GM23338 (cell line): ENCODE results near the gene VSIG10L2. TPM values are rescaled to one million over a fixed set of nuclear protein-coding genes. Genes with fewer than 3 reads are reported as not detected.
A peak's percentile ranks its signal among the peaks of the same experiment; 100 is the strongest.

ENCODE experiments used
- ATAC-seq: fragments of 200-7000 bp; cut with Tn5 transposase; 3 replicates; pipeline ENCODE4 v1.9.1; 2020
- DNase-seq: peaks from one replicate; pipeline ENCODE4 v3.0.0-alpha.2; 2015; ENCODE audit warnings: low spot score
- H2AFZ ChIP-seq: fragments of 200-600 bp; sonication (generic); 2 replicates; pipeline ENCODE4 v1.8.0; 2016; ENCODE audit warnings: antibody characterized with exemption, mild to moderate bottlenecking, moderate library complexity
- H3F3A ChIP-seq: fragments of 200-600 bp; sonication (generic); replicated peaks from 2 replicates; pipeline ENCODE4 v1.8.0; 2017; ENCODE audit warnings: antibody characterized with exemption, mixed run types, low read depth
- H3K27ac ChIP-seq: fragments of 200-600 bp; sonication (generic); 2 replicates; pipeline ENCODE4 v1.6.1; 2016; ENCODE audit warnings: low read depth
- H3K27me3 ChIP-seq: fragments of 200-600 bp; sonication (generic); 2 replicates; pipeline ENCODE4 v1.8.0; 2016; ENCODE audit warnings: mild to moderate bottlenecking, mixed run types, moderate library complexity; ENCODE audit not compliant: insufficient read depth
- H3K36me3 ChIP-seq: fragments of 200-600 bp; sonication (generic); 2 replicates; pipeline ENCODE4 v1.8.0; 2016; ENCODE audit warnings: mild to moderate bottlenecking; ENCODE audit not compliant: insufficient read depth
- H3K4me1 ChIP-seq: fragments of 200-600 bp; sonication (generic); 2 replicates; pipeline ENCODE4 v1.8.0; 2016; ENCODE audit warnings: mild to moderate bottlenecking, moderate library complexity; ENCODE audit not compliant: insufficient read depth
- H3K4me2 ChIP-seq: fragments of 200-600 bp; sonication (generic); 2 replicates; pipeline ENCODE4 v1.7.1; 2017; ENCODE audit warnings: mixed run types
- H3K4me3 ChIP-seq: fragments of 200-600 bp; sonication (generic); 2 replicates; pipeline ENCODE4 v1.6.1; 2016; ENCODE audit warnings: mixed run types
- H3K79me2 ChIP-seq: fragments of 200-600 bp; sonication (generic); replicated peaks from 2 replicates; pipeline ENCODE4 v1.8.0; 2017; ENCODE audit warnings: mild to moderate bottlenecking; ENCODE audit not compliant: insufficient read depth
- H3K9me2 ChIP-seq: fragments of 200-600 bp; sonication (generic); 2 replicates; pipeline ENCODE4 v1.8.0; 2017; ENCODE audit not compliant: insufficient read depth
- H4K20me1 ChIP-seq: fragments of 200-600 bp; sonication (generic); replicated peaks from 2 replicates; pipeline ENCODE4 v1.8.0; 2017; ENCODE audit warnings: mild to moderate bottlenecking; ENCODE audit not compliant: insufficient read depth
- H3K27ac Mint-ChIP-seq: 2 replicates; pipeline ENCODE4 v1.8.0; 2020; ENCODE audit warnings: inconsistent platforms, mild to moderate bottlenecking, moderate library complexity, mixed read lengths
- H3K27me3 Mint-ChIP-seq: 3 replicates; pipeline ENCODE4 v1.8.0; 2022; ENCODE audit warnings: low read depth, mild to moderate bottlenecking, moderate library complexity, mixed read lengths, inconsistent platforms; ENCODE audit not compliant: insufficient read depth, poor library complexity
- H3K36me3 Mint-ChIP-seq: 3 replicates; pipeline ENCODE4 v1.8.0; 2021; ENCODE audit warnings: low read depth, mild to moderate bottlenecking, inconsistent platforms, moderate library complexity, mixed read lengths
- H3K4me1 Mint-ChIP-seq: 3 replicates; pipeline ENCODE4 v1.8.0; 2020; ENCODE audit warnings: mild to moderate bottlenecking, inconsistent platforms, mixed read lengths
- H3K4me3 Mint-ChIP-seq: 3 replicates; pipeline ENCODE4 v1.8.0; 2021; ENCODE audit warnings: moderate library complexity, mild to moderate bottlenecking, inconsistent platforms, mixed read lengths
- H3K9me3 Mint-ChIP-seq: 3 replicates; pipeline ENCODE4 v1.8.0; 2020; ENCODE audit warnings: moderate library complexity, mild to moderate bottlenecking, inconsistent platforms, mixed read lengths
- CTCF ChIP-seq, 2 experiments: fragments of 200-600 bp in 1 of 2; sonication (generic) in 1 of 2; conservative IDR thresholded peaks; 2 replicates each; pipeline versions ENCODE4 v1.5.1 to v1.6.1; 2016 to 2017; ENCODE audit warnings: antibody characterized with exemption in 2 of 2, low read depth in 2 of 2, mild to moderate bottlenecking in 2 of 2, moderate library complexity in 1 of 2
- EZH2phosphoT487 ChIP-seq: fragments of 200-600 bp; sonication (generic); IDR thresholded peaks from one replicate; pipeline ENCODE4 v1.8.1; 2018; ENCODE audit warnings: antibody characterized with exemption; ENCODE audit not compliant: unreplicated experiment
- ZNF462 ChIP-seq: fragments of 250-450 bp; sonication (Bioruptor Pico); IDR thresholded peaks from 2 replicates; pipeline ENCODE4 v1.5.0; 2020; ENCODE audit warnings: mild to moderate bottlenecking, moderate library complexity
- polyA plus RNA-seq: library from polyadenylated mRNA; unstranded; fragments of >200 nt; fragmentation: Nextera tagmentation; extraction: Ambion mirVana; gene quantifications from 2 replicates; pipeline ENCODE4 v1.2.1, GENCODE V29; 2016
- total RNA-seq: library from RNA; depleted of rRNA; stranded (reverse); fragments of >200 nt; shearing (Covaris generic); gene quantifications from 2 replicates; pipeline ENCODE4 v1.2.3, GENCODE V29; 2014

Gene VSIG10L2
- total and polyA plus RNA-seq, 2 experiments from 2014 or later = 0.63 TPM; not detected in 1

- no peak overlapping the region for H3K4me3 Mint-ChIP-seq
- no peak overlapping the region for H2AFZ ChIP-seq
- DNase-seq = no peak
Measured at GRCh38 chr11:125957618-125958332, 11.9 kb downstream of the VSIG10L2 start.

More at GRCh38 chr11:125957618-125958332, 11.9 kb downstream of the VSIG10L2 start:
- Histone ChIP-seq H3K27ac (no peak overlapping the region), H3F3A (no peaks in the 10 kb centered on the region), H3K4me2 (no peak overlapping the region), H4K20me1 (no peaks in the 10 kb centered on the region), H3K4me3 (no peak overlapping the region), H3K4me1 (peaks cover 8% of the 10 kb centered on the region; the same call in 1 of the 2 replicates), H3K36me3 (peaks cover 11% of the 10 kb centered on the region; the same call in 1 of the 2 replicates), H3K79me2 (no peaks in the 10 kb centered on the region), H3K27me3 (no peaks in the 10 kb centered on the region), H3K9me2 (no peaks in the 10 kb centered on the region)
- Mint-ChIP-seq H3K9me3 (no peaks in the 10 kb centered on the region; the same call in 2 of the 3 replicates), H3K36me3 (peaks cover 16% of the 10 kb centered on the region), H3K4me1 (peaks cover 13% of the 10 kb centered on the region; the same call in 2 of the 3 replicates), H3K27ac (no peak overlapping the region), H3K27me3 (peaks cover 2% of the 10 kb centered on the region)
- no peak for ATAC-seq
- TF ChIP-seq ZNF462 (CRISPR knock-in tag) (no peak), EZH2phosphoT487 (no peak), CTCF (conservative IDR thresholded peaks at IDR 0.05; ENCODE audit: low read depth in 2 of 2) (peak in 1 of 2 experiments; percentile 40; a peak in 2 of 4 replicates)
